SW480 (cell line): Measurements from ENCODE around the gene CTNNA1.
"Not testable (repeated sequence)": the region's sequence is repeated elsewhere in the genome, so short reads cannot be mapped to it uniquely, and the experiment has no call there.

Source experiments
- DNase-seq: peaks from one replicate; pipeline ENCODE4 v3.0.0-alpha.2; 2016; ENCODE audit warnings: low spot score

CTNNA1 gene

GRCh38 chr5:138752951-138753793 is at the start of gene CTNNA1:
TSS of gene CTNNA1 (plus strand) at chr5:138753425. CDS start at chr5:138781925, 28,500 bp downstream.
- DNase-seq: peak; percentile 93

DNA sequence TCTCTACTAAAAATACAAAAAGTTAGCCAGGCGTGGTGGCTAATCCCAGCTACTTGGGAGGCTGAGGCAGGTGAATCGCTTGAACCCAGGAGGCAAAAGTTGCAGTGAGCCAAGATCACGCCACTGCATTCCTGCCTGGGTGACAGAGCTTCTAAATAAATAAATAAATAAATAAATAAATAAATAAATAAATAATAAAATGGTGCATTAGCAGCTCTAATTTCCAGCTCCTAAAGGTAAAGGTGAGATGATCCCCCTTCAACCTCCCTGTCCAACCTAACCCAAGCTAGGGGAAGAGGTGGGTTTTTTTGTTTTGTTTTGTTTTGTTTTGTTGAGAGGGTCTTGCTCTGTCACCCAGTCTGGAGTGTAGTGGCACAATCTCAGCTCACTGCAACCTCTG is 49.4 kb upstream of the CTNNA1 start:
- not testable (repeated sequence) for DNase-seq

DNA sequence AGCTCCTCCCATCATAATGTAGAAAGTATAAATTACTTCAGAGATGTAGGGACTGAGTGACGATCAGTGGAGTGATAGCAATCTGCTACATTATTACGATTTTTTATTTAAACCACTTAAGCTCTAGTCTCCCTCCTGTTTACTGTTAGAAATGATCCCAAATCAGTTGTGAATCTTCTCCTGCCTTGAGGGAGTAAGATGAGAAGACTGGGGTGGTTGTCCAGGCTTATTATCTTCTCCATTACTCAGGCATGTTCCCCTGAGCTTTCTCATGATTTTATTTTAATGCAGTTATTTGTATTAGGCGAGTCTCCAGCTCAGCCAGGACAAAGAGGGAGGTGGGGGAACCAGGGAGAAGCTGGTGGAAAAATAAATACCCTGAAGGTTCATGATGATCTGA is 48.2 kb upstream of the CTNNA1 start:
- no peak for DNase-seq

DNA sequence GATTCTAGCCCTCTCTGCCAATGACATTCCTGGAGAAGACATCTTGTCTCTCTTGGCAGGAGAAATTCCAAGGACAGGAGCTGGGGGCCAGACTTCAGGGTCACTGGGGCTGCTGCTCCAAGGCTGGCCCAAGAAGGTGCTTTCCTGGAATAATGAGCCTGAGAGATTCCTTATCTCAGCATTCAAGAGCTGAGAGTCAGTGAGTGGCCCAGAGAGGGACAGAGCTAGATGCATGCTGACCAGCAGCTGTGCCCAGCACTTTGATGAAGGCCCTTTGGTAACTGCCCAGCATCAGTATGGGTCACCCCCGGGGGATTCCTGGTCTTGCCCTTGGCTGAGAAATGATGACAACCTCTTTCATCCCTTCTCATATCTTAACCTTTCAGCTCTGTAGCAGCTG is 47.7 kb upstream of the CTNNA1 start:
- DNase-seq: no peak

- DNase-seq: no peak
Measured at GRCh38 chr5:138706655-138707480, 46.4 kb upstream of the CTNNA1 start.

DNA sequence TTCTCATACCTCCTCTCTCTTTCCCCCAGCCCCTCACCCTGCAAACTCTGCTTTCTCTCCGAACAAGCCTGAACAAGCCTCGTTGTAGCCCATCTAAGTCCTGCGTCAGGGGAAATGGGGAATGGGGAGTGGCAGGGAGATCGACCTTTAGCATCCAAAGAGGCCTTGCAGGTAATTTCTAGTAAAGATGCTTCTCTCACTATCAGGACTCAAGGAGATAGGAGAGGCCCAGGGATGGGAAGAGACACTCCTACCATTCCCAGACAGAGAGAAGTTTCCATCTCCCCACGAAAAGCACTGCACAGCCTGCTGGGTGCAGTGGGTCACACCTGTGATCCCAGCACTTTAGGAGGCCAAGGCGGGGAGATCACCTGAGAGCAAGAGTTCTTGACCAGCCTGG is 44.4 kb upstream of the CTNNA1 start:
- no peak for DNase-seq

GRCh38 chr5:138709202-138709601 is 44.0 kb upstream of the CTNNA1 start:
- DNase-seq: no peak

GRCh38 chr5:138711087-138711486 is 42.1 kb upstream of the CTNNA1 start:
- no peak for DNase-seq

DNA sequence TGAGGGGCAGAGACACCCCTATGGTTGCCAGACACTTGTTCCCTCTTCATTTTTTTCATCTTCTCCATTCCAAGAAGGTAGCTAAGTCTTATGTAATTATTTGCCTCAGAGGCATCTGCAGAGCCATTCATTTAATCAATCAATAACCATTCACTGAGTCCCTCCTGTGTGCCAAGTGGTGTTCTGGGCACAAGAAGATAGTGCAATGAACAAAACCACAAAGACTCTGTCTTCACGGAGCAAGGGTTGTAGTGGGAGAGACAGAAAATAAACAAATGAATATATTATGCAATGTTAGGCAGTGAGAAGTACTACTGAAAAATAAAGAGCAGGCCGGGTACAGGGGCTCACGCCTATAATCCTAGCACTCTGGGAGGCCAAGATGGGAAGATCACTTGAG is 41.4 kb upstream of the CTNNA1 start:
- DNase-seq: no peak

DNA sequence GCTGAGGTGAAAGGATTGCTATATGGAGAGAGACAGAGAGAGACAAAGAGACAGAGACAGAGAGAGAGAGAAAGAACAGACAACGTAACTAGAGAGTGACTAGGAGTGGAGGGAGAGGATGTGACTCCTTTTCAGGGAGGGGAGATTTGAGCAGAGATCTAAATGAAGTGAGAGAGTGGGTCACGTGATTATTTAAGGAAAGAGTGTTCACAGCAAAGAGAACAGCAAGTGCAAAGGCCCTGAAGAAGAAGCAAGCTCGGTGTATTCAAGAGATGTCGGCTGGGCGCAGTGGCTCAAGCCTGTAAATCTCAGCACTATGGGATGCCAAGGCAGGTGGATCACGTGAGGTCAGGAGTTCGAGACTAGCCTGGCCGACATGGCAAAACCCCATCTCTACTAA is 40.9 kb upstream of the CTNNA1 start:
- DNase-seq: no peak

- DNase-seq: no peak
Measured at GRCh38 chr5:138712791-138713190, 40.4 kb upstream of the CTNNA1 start.

GRCh38 chr5:138713247-138713646 is 40.0 kb upstream of the CTNNA1 start:
- no peak for DNase-seq

DNA sequence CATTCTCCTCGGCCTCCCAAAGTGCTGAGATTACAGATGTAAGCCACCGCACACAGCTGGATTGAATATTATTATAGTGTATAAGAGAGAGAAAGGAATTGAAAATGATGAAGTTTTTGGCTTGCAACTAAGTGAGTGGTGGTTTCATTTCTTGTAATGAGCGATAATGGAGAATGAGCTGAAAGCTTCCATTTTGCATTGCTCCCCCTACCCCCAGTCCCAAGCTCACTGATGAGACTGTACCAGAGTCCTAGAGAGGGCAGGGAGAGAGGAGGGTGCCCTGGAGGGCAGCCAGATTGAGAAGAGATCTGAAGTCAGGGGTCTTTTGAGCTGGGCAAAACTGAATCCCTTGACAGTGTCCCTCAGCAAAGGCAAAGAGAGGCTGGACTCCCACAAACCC is 38.5 kb upstream of the CTNNA1 start:
- no peak for DNase-seq

- peak; percentile 63 for DNase-seq
Measured at GRCh38 chr5:138715931-138716432, 37.2 kb upstream of the CTNNA1 start.

GRCh38 chr5:138716456-138716924 is 36.7 kb upstream of the CTNNA1 start:
- peak; percentile 81 for DNase-seq

DNA sequence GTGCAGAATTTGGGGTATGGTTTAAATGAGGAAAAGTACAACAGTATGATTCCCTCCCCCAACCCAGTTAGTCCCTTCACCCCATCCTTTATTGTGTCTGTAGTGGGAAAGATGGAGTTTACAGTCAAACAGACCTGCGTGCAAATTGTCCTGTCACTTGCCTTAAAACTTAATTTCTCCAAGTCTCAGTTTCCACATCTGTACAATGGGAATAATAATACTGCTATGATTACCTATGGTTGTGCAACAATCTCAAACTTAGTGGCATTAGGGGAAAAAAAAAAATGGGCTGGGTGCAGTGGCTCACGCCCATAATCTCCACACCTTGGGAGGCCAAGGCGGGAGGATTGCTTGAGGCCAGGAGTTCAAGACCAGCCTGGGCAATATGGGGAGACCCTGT is 35.8 kb upstream of the CTNNA1 start:
- no peak for DNase-seq

DNA sequence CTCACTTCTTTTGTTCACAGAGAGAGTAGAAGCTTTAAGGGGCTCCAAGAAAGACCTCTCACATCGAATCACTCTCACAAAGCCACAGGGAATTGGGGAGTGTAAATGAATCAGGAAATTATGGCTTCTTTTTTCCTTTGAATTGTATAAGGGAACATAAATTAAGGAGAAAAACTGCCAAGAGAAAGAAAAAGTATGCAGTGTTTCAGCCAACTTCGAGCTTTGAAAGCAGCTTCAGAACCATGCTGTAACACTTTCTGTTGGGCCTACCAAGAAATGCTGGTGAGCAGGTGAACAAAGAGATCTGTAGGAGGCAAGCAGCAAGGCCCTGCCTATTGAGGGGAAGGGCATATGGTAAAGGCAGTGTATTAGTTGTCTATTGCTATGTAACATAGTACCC is 33.4 kb upstream of the CTNNA1 start:
- DNase-seq: no peak

DNA sequence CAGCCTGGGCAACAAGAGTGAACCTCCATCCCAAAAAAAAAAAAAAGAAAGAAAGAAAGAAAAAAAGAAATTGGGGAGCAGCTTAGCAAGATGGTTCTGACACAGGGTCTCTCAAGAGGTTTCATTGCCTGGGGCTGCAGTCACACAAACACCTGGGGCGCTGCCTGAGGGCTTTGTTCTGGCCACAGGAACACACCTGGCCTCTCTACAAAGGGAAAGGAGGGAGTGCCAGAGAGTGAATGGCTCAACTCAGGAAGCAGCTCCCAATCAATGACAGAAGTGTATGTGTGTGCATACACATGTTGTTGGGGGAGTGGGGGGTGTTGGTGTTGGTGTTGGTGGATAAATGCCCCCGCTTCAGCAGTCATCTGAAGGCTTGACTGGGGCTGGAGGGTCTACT is 32.4 kb upstream of the CTNNA1 start:
- peak; percentile 89 for DNase-seq

DNA sequence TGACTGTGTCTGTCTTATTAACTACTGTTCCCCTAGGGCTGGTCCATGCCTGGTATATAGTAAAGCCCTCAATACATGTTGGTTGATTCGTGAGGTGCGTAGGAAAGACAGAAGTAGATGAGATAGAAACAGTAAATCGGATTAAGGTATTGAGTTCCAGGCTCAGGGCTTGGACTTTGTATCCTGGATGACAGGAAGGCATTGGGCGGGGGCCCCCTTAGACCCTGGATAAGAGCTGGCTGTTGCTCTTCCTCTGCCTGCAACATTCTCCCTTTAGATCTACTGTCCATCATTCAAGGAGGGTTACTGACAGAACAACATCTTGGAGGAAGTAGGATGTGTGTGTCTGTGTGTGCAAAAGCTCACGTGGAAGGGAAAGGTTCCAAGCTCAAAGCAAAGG is 31.2 kb upstream of the CTNNA1 start:
- DNase-seq: no peak

DNA sequence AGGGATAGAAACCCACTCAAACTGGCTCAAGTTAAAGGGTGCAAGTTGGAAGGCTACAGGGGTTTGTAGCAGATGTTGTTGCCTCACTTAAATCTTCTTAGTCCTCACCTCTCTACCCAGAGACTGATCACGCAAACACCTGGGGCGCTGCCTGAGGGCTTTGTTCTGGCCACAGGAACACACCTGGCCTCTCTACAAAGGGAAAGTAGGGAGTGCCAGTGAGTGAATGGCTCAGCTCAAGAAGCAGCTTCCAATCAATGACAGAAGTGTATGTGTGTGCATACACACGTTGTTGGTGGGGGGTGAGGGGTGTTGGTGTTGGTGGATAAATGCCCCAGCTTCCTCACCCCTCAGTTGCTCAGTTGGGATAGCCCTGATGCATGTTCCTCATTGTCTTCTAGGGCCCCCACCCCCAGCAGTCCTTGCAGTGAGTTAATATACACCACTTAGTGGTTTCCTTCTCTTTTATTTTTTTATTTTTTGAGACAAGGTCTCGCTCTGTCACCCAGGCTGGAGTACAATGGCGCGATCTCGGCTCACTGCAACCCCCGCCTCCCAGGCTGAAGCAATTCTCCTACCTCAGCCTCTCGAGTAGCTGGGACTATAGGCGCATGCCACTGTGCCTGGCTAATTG is 30.6 kb upstream of the CTNNA1 start:
- peak; percentile 89 for DNase-seq

GRCh38 chr5:138724470-138725146 is 28.6 kb upstream of the CTNNA1 start:
- DNase-seq: no peak
